MG63 (cell line): Measurements from ENCODE around the gene ZNF784. TPM values are rescaled to one million over a fixed set of nuclear protein-coding genes. Genes with fewer than 3 reads are reported as not detected.

Source experiments
- DNase-seq: peaks from one replicate; pipeline ENCODE4 v3.0.0-alpha.2; 2020
- H3K27me3 ChIP-seq: fragments of 250-450 bp; sonication (Bioruptor Pico); 2 replicates; pipeline ENCODE4 v1.5.1; 2020; ENCODE audit warnings: mild to moderate bottlenecking, moderate library complexity
- H3K36me3 ChIP-seq: fragments of 250-450 bp; sonication (Bioruptor Pico); 2 replicates; pipeline ENCODE4 v1.5.1; 2020; ENCODE audit warnings: mild to moderate bottlenecking, moderate library complexity
- H3K4me3 ChIP-seq: fragments of 250-450 bp; sonication (Bioruptor Pico); 2 replicates; pipeline ENCODE4 v1.5.1; 2020; ENCODE audit warnings: mild to moderate bottlenecking, moderate library complexity
- H3K9me3 ChIP-seq: fragments of 250-450 bp; sonication (Bioruptor Pico); 2 replicates; pipeline ENCODE4 v1.5.1; 2020; ENCODE audit warnings: mild to moderate bottlenecking, moderate library complexity
- total RNA-seq: library from RNA; depleted of rRNA; stranded (reverse); fragments of >200 nt; shearing (Covaris generic); gene quantifications from 2 replicates; pipeline ENCODE4 v1.2.3, GENCODE V29; 2014; ENCODE audit warnings: low replicate concordance

ZNF784 gene
- total RNA-seq, 1 experiment from 2014 or later = 12.6 TPM

DNA sequence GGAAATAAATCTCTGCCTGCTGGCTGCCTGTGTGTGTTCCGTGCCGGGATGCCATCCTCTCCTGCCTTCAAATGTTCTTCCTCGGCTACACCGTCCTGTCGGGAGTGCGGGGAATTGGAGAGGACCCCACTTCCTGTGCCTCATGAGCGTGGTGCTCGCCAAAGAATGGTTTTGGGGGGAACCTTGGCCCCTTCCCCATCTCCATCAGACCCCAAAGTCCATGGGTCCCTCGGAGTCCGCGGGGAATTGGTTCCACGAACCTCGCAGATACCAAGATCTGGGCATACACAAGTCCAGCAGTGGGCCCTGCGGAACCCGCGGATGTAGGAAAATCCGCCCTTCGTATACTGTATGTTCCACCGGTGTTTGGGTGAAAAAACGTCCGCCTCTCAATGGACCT is 21.3 kb downstream of the ZNF784 start:
- peaks cover 10% of the 10 kb centered on the region for H3K36me3 ChIP-seq
- no peak for DNase-seq
- H3K9me3 ChIP-seq = no peaks in the 10 kb centered on the region
- H3K4me3 ChIP-seq = no peak overlapping the region
- H3K27me3 ChIP-seq = no peaks in the 10 kb centered on the region

DNA sequence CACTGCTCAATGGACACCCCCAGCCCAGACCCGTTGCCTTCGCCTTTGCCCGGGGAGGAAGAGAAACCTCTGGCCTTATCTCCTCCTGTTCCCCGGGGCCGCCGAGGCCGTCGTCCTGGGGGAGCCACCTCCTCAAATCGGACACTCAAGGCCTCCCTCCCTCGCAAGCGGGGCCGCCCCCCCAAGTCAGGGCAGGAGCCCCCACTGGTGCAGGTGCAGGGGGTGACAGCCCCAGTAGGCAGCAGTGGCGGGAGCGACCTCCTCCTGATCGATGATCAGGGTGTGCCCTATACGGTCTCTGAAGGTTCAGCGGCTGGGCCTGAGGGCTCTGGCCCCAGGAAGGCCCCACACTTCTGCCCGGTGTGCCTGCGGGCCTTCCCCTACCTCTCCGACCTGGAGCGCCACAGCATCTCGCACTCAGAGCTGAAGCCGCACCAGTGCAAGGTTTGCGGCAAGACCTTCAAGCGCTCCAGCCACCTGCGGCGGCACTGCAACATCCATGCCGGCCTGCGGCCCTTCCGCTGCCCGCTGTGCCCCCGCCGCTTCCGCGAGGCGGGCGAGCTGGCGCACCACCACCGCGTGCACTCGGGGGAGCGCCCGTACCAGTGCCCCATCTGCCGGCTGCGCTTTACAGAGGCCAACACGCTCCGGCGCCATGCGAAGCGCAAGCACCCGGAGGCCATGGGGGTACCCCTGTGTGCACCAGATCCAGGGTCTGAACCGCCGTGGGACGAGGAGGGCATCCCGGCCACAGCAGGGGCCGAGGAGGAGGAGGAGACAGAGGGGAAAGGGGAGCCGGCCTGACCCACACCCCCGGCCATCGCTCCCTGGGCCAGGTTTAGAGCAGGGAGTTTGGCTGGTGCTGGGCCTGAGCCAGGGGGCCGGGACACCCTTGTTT is 22.0 kb downstream of the ZNF784 start:
- Histone ChIP-seq H3K9me3 (no peaks in the 10 kb centered on the region), H3K36me3 (peaks cover 16% of the 10 kb centered on the region)
- DNase-seq = no peak

GRCh38 chr19:55601084-55601483 is 23.3 kb downstream of the ZNF784 start:
- Histone ChIP-seq H3K27me3 (no peaks in the 10 kb centered on the region), H3K36me3 (peaks cover 20% of the 10 kb centered on the region), H3K4me3 (peak overlapping the region; percentile 84), H3K9me3 (no peaks in the 10 kb centered on the region)
- no peak for DNase-seq

More for the DNA sequence above, 22.0 kb downstream of the ZNF784 start:
- H3K27me3 ChIP-seq = no peaks in the 10 kb centered on the region
- no peak overlapping the region for H3K4me3 ChIP-seq

GRCh38 chr19:55600662-55601028 is 23.7 kb downstream of the ZNF784 start:
- H3K9me3 ChIP-seq = no peaks in the 10 kb centered on the region
- peaks cover 25% of the 10 kb centered on the region for H3K36me3 ChIP-seq
- H3K4me3 ChIP-seq = peak overlapping the region; percentile 84
- no peaks in the 10 kb centered on the region for H3K27me3 ChIP-seq
- DNase-seq = no peak

- H3K36me3 ChIP-seq = peaks cover 30% of the 10 kb centered on the region
These were observed 24.3 kb downstream of the ZNF784 start, which contains the start of gene ZNF524 for GRCh38 chr19:55599842-55600661. ZNF524 (plus strand) TSS chr19:55600288; CDS start chr19:55602113, 1,825 bp downstream.

GRCh38 chr19:55599468-55599841 is 24.9 kb downstream of the ZNF784 start, which contains the start of gene FIZ1:
FIZ1 (minus strand) TSS chr19:55599517; CDS start chr19:55597865, 1,652 bp downstream.
- peaks cover 36% of the 10 kb centered on the region for H3K36me3 ChIP-seq
- H3K27me3 ChIP-seq = no peaks in the 10 kb centered on the region
- no peaks in the 10 kb centered on the region for H3K9me3 ChIP-seq
- peak within 1 kb of the TSS; percentile 84 for H3K4me3 ChIP-seq
- DNase-seq = peak; percentile 98

More at GRCh38 chr19:55599842-55600661, 24.3 kb downstream of the ZNF784 start, which contains the start of gene ZNF524:
- peak within 1 kb of the TSS; percentile 84 for H3K4me3 ChIP-seq
- DNase-seq = peak; percentile 90
- no peaks in the 10 kb centered on the region for H3K27me3 ChIP-seq
- no peaks in the 10 kb centered on the region for H3K9me3 ChIP-seq

- DNase-seq = peak; percentile 91
- Histone ChIP-seq H3K4me3 (peak overlapping the region; percentile 84), H3K27me3 (no peaks in the 10 kb centered on the region), H3K9me3 (no peaks in the 10 kb centered on the region), H3K36me3 (peaks cover 36% of the 10 kb centered on the region)
These were observed 25.5 kb downstream of the ZNF784 start for GRCh38 chr19:55598719-55599467.

DNA sequence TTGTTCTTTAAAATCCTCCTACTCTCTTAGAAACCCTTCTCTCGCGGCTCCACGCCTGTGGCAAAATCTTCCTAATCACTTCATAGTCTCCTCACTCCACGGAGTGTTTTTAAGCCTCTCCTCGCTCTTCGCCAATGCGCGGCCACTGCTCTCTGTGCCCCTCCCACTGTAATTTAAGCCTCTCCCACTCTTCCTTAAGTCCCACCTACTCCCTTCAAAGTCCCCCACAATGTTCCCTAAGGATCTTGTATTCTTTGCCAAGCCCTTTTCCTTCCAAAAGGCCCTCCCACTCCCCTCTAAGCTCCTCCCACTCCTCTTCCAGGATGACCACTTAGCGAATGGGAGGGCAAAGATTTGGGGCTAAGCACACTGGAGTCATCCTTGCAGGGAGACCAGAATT is 26.3 kb downstream of the ZNF784 start:
- H3K27me3 ChIP-seq = no peaks in the 10 kb centered on the region
- no peaks in the 10 kb centered on the region for H3K9me3 ChIP-seq
- peaks cover 38% of the 10 kb centered on the region for H3K36me3 ChIP-seq
- DNase-seq = no peak
- H3K4me3 ChIP-seq = no peak overlapping the region

GRCh38 chr19:55597501-55597921 is 26.9 kb downstream of the ZNF784 start:
- no peak overlapping the region for H3K4me3 ChIP-seq
- H3K27me3 ChIP-seq = no peaks in the 10 kb centered on the region
- no peaks in the 10 kb centered on the region for H3K9me3 ChIP-seq
- H3K36me3 ChIP-seq = peaks cover 38% of the 10 kb centered on the region
- DNase-seq = no peak

DNA sequence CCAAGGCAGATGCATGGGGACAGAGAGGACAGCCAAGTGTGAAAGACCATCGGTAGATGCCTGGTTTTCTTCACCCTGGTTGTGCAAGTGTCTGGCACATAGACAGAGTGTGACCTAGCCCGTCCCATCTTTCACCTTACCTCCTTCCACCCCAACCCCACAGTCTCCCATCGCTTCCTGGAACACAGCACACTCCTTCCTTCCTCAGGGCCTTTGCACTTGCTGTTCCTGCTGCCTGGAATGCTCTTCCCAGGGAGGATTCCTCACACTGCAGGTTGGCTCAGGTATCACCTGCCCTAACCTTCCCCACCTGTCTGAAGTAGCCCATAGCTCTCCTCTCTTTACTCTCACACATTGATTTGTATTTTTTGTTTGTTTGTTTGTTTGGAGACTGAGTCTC is 28.1 kb downstream of the ZNF784 start:
- H3K36me3 ChIP-seq = peaks cover 38% of the 10 kb centered on the region
- H3K4me3 ChIP-seq = no peak overlapping the region
- H3K9me3 ChIP-seq = no peaks in the 10 kb centered on the region
- DNase-seq = no peak
- no peaks in the 10 kb centered on the region for H3K27me3 ChIP-seq

DNA sequence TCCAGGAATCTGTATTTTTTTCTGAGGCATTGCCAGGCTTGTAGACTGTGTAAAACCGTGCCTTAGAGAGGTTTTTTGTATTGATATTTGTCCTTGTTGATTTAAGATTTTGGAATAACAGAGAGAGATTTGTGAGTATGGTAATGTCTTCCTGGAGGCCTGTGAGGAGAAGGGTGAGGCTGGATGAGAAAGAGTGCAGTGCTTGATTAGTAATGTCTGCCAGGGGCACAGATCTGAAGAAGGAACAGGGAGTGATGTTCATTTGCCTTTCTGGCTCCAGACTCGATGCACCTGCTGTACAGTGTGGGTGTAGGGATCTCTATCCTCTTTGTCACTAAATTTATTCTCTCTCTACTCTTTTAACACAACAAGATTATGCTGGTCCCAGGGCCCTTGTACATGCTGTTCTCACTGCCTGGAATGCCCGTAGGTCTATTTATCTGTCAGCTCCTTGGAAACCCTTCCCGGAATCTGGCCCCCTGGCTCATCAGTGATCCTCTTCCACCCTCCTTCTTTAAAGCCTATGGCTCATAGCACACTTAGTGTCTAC is 29.3 kb downstream of the ZNF784 start:
- peaks cover 38% of the 10 kb centered on the region for H3K36me3 ChIP-seq
- no peak for DNase-seq

DNA sequence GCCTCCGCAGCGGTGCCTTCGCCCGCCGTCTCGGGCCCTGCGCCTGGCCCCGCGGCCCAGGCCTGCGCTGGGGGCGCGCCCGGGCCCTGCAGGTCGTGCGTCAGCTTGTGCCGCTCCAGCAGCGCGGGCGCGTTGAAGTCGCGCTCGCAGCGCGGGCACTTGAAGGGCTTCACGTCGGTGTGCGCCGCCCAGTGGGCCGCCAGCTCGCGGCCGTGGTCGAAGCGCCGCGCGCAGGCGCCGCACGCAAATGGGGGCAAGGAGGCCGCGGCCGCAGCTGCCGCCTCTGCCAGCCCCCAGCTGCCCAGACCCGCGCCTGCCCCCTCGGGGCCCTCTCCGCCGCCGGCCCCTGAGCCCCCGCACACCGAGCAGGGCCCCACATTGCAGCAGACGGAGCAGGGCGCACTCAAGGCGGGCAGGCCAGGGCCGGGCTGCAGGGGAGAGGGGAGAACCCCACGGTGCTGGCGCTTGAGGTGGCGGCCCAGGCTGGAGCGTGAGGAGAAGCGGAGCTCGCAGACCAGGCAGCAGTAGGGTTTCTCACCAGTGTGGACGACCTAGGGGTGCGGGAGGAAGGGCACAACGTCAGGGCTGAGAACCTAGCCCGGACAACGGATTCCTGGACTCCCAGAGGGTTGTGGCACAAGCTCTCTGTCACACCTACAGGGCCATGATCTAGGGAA is 31.1 kb downstream of the ZNF784 start:
- Histone ChIP-seq H3K36me3 (peaks cover 38% of the 10 kb centered on the region), H3K9me3 (no peaks in the 10 kb centered on the region), H3K4me3 (no peak overlapping the region), H3K27me3 (no peaks in the 10 kb centered on the region)
- DNase-seq = no peak

More for the DNA sequence above, 29.3 kb downstream of the ZNF784 start:
- Histone ChIP-seq H3K27me3 (no peaks in the 10 kb centered on the region), H3K9me3 (no peaks in the 10 kb centered on the region), H3K4me3 (no peak overlapping the region)

DNA sequence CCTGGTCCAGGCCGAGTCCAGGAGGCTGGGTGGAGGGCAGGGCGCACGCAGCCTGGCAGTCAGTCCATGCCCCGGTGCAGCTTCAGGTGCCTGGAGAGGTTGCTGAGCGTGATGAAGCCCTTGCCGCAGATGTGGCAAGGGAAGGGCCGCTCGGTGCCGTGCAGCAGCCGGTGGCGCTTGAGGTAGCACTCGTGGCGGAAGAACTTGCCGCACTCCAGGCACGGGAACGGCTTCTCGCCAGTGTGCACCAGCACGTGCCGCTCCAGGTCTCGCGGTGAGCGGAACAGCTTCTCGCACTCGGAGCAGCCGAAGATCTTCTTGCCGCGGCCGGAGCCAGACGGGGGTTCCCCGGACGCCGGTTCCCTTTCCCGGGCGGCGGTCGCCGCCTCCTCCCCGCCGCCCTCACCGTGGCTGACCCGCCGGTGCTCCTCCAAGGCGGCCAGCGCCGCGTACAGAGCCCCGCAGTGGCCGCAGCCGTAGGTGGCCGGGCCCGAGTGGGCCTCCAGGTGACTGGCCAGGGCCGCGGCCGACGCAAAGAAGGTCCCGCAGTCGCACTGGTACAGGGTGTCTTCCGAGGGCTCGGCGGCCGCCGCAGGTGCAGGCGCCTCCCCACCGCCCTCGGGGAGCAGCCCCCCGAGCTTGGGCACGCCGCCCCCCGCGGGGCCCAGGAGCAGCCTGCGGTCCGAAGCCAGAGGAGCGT is 31.8 kb downstream of the ZNF784 start:
- no peak for DNase-seq
- Histone ChIP-seq H3K9me3 (no peaks in the 10 kb centered on the region), H3K36me3 (peaks cover 33% of the 10 kb centered on the region), H3K27me3 (no peaks in the 10 kb centered on the region), H3K4me3 (no peak overlapping the region)

DNA sequence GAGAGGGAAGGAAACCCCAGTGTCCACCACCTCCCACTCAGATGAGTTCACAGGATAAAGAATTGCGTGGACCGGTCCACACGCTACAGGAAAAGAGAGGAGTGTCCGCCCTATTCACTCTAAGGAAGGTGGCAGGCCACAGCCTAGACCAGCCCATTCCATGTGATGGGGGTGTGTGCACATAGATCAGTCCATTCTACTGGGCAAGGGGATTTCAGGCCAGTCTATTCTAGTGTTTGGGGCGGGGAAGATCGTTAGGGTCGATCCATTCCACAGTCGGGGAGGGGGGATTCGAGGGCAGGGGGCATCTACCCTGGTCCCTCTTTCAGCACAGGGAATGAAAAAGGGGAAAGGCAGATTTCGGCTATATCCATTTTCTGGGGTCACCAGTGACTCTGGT is 32.8 kb downstream of the ZNF784 start:
- no peak for DNase-seq
- Histone ChIP-seq H3K9me3 (no peaks in the 10 kb centered on the region), H3K4me3 (no peak overlapping the region), H3K36me3 (peaks cover 23% of the 10 kb centered on the region), H3K27me3 (no peaks in the 10 kb centered on the region)

- Histone ChIP-seq H3K36me3 (peaks cover 14% of the 10 kb centered on the region), H3K4me3 (no peak overlapping the region), H3K9me3 (no peaks in the 10 kb centered on the region), H3K27me3 (no peaks in the 10 kb centered on the region)
- DNase-seq = peak; percentile 29
These were observed 33.7 kb downstream of the ZNF784 start for GRCh38 chr19:55590617-55591016.
